GM10266 (cell line): ENCODE data around the gene ABI3BP.

ENCODE experiments used
- DNase-seq: peaks from one replicate; pipeline ENCODE4 v3.0.0; 2012; ENCODE audit errors: extremely low spot score
- CTCF ChIP-seq: IDR thresholded peaks from 2 replicates; pipeline ENCODE4 v1.5.1; 2012; ENCODE audit warnings: mild to moderate bottlenecking, low read depth; ENCODE audit not compliant: control insufficient read depth, insufficient read depth; ENCODE audit errors: missing control alignments

ABI3BP gene

GRCh38 chr3:100982710-100983109 is 10.5 kb downstream of the ABI3BP start:
- TF ChIP-seq CTCF: no peak
- no peak for DNase-seq

- no peak for DNase-seq
- TF ChIP-seq CTCF: no peak
Measured at GRCh38 chr3:100981164-100981911, 11.9 kb downstream of the ABI3BP start.

GRCh38 chr3:100978011-100978659 is 15.1 kb downstream of the ABI3BP start:
- TF ChIP-seq CTCF: no peak
- DNase-seq: no peak

- no peak for DNase-seq
- no peak for TF ChIP-seq CTCF
Measured at GRCh38 chr3:100976611-100977010, 16.6 kb downstream of the ABI3BP start.

- TF ChIP-seq CTCF: no peak
- DNase-seq: no peak
Measured at GRCh38 chr3:100975714-100976113, 17.5 kb downstream of the ABI3BP start.

- no peak for TF ChIP-seq CTCF
- no peak for DNase-seq
Measured at GRCh38 chr3:100973594-100973993, 19.6 kb downstream of the ABI3BP start.

GRCh38 chr3:100972867-100973266 is 20.4 kb downstream of the ABI3BP start:
- DNase-seq: no peak

More at GRCh38 chr3:100972867-100973266, 20.4 kb downstream of the ABI3BP start:
- TF ChIP-seq CTCF: no peak
